HG03139 (cell line): ENCODE data around the gene RBBP7.

Experiments used
- ATAC-seq: cut with Tn5 transposase; IDR thresholded peaks from one replicate; pipeline ENCODE4 v1.9.1; 2021; ENCODE audit not compliant: unreplicated experiment

RBBP7 gene

DNA sequence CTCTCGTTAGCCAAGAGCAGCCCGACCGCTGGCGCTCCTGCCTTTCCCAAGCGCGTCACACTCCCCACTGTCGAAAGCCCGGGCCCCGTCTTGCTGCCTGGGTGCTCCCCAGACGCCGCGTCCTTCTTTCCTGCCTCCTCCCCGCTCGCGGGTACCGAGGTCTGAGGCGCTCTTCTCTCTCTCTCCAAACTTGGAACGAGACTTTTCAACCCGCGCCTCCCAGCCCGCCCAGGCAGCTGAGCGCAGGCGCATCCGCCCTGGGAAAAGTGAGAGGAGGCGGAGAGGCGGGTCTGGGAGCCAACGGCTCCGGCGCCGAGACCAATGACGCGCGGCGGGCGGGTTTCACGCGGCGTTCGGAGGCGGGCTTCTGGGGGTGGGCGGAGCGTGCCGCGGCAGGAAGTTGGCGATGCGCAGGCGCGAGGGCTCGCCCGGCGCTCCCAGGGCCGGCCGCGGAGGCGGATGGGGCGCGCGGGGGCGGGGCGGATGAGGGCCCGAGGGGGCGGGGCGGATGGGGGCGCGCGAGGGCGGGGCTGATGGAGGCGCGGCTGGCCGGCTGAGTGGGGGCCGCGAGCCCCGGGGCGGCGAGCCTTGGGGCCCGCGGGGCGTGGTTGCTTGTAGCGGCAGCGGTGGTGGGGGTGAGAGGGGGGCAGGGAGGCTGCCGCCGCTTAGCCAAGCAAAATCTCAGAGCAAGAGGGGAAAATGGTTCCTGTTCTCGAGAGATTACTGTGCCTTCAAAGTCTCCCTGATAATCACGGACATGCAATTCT is at the start of gene RBBP7:
RBBP7 (minus strand) TSS at position 268 of the 767 bp plus-strand sequence. CDS start 309 bp downstream, outside the sequence.
- ATAC-seq, result peak; percentile 69

GRCh38 chrX:16918979-16919378 is 48.8 kb upstream of the RBBP7 start:
- ATAC-seq, result no peak

DNA sequence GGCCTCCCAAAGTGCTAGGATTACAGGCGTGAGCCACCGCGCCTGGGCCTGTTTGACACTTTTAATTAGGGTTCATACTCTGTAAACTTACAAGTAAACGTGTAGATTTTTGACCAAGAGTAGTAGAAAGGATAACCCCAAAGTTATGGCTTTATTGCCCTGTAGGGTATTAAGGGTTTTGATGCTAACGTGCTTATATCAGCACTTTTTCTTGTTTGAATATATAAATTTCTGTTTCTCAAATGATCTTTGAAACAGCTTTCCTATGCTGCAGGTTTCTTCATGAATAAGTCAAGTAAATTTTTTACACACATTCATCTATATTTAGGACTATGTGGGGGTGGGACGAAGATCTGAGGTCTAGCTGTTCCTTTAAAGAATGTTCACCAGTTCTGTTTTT is 47.0 kb upstream of the RBBP7 start:
- ATAC-seq, result no peak

DNA sequence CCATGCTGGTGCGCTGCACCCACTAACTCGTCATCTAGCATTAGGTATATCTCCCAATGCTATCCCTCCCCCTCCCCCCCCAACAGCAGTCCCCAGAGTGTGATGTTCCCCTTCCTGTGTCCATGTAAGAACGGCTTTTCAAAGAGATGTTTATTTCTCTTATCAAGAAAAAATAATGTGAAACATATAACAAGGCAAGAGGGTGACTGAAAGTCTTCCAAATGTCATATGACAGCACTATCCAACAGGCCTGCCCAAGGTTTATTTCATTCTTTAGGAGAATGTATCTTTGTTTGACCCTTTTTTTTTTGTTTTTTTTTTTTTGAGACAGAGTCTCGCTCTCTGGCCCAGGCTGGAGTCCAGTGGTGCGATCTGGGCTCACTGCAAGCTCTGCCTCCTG is 46.4 kb upstream of the RBBP7 start:
- no peak for ATAC-seq

GRCh38 chrX:16914058-16914457 is 43.9 kb upstream of the RBBP7 start:
- no peak for ATAC-seq

DNA sequence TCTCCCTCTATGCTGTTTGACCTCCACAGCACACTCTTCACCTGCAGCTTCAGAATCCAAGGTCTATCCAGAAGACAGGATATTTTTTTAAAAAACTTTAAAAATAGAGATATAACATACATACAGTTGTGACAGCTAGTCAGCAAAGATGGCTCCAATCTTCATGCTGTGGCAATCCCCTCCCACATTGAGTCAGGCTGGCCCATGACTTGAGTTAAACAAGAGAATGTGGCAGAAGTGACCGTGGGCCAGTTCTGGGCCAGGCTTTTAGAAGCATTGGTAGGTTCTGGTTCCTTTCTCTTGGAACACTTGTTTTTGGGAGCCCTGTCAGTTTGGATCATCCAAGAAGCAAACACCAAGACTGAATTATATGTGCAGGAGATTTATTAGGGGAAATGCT is 40.2 kb upstream of the RBBP7 start:
- ATAC-seq, result no peak

DNA sequence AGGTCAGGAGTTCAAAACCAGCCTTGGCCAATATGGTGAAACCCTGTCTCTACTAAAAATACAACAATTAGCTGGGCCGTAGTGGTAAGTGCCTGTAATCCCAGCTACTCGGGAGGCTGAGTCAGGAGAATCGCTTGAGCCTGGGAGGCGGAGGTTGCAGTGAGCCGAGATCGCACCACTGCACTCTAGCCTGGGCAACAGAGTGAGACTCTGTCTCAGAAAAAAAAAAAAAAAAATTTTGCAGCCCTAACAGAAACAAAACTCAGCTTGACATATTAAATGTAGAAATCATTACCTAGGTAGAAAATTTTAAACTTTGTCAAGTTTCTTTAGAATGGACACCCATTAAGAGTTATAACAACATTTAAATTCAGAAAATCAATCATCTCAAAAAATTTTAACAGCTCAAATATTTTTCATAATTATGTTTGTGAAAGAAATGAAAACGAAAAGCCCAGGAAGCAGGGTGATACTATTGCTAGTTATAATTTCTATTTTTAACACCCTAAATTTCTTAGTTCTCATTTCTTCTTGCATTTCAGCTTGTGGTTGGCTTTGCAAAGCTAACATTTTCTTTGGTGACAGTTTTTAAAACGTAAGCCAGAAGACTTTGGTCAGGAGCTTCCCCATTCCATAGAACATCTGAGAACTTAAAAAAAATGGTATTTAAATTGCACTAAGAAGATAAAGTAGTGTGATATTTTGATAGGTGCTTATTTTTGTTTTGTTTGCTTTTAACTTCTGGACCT is 33.3 kb upstream of the RBBP7 start:
- ATAC-seq, result no peak

GRCh38 chrX:16897445-16897844 is 27.3 kb upstream of the RBBP7 start:
- ATAC-seq, result no peak

- ATAC-seq, result peak; percentile 83
Observed at GRCh38 chrX:16892504-16893362, 22.6 kb upstream of the RBBP7 start.

GRCh38 chrX:16885628-16886027 is 15.5 kb upstream of the RBBP7 start:
- no peak for ATAC-seq

- no peak for ATAC-seq
Observed at GRCh38 chrX:16883487-16883804, 13.3 kb upstream of the RBBP7 start.

GRCh38 chrX:16882702-16883486 is 12.7 kb upstream of the RBBP7 start:
- ATAC-seq, result peak; percentile 45

DNA sequence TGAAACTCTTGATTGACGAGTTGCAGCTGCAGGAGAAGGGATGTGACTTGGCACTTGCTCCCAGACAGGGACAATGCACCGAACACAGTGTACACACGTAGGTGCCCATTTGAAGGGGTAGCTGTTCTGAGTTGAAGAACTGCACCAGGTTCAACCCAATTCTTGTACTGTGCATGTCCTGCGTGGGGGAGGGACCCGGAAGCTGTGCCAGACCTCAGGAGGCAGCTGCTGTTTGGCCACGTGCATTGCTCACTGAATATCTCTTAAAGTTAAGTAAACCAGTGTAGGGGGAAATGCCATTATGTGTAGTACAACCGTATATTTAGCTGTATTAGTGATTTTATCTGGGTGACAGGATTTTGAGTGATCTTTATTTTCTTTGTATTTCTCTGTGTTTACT is 12.0 kb upstream of the RBBP7 start:
- no peak for ATAC-seq

DNA sequence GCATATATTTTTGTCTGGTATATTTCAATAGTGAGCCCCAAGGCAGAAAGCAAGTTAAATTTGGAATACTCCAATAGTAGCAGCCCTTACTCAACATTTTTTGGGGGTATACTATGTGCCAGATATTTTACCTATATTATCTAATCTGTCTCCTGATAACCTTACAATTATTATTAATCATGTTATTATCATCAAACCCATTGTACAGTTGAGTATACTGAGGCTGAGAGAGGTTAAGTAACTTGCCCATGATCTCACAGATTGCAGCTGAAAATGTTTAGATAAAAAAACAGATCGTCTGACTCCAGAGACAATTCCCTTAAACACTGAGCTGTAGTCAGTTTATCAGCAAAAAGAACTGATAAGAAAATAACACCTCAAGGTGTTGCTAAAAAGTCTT is 6.5 kb upstream of the RBBP7 start:
- no peak for ATAC-seq

GRCh38 chrX:16874458-16875095 is 4.4 kb upstream of the RBBP7 start:
- no peak for ATAC-seq

DNA sequence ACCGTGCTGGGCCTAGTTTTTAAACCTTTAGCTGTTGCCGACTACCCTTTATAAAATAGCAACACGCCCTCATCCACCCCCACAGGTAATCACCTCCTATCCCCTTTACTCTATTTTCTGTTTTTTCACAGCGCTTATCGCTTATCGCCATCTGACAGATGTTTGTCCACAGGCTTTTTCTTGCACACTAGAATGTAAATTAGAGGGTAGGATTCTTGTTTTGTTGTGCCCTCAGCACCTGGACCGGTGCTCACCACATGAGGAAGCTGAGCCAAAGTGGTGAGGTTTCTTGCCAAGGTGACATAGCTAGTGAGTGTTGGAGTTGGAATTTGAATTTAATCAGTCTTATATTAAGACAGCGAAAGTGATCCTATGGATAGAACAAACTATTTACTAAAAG is 2.9 kb upstream of the RBBP7 start:
- ATAC-seq, result no peak

GRCh38 chrX:16870862-16871815 is 977 bp upstream of the RBBP7 start:
- ATAC-seq, result no peak

DNA sequence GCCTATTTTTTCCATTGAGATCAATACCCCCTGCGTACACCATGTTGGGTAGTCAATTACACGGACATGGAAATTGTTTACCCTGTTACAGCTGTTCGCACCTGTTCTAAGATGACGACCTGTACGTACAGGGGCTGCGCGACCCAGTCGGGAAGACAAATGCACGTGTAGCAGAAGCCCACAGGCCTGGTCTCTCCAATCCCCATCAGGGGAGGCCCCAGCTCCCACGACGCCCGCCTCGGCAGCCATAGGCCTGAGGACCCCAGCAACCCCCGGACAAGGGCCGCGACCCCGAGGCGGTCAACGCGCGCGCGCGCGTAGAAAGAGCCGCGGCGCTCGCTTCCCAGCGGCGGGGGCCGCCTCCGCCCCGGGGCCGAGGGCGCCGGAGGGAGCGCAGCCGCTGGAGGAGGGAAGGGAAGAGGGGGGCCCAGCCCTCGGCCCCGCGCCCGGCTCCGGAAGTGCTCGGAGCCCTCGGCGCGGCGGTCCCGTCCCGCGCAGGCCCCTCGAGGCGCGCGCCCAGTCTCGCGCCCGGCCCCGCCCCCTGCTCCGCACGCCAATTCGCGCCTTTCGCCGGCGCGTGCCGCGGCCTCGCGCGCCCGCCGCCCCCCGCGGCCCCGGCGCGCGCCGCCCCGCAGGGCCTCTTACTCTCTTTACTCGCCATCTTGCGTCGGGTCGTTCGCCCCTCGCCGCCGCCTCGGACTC is 618 bp downstream of the RBBP7 start:
- ATAC-seq, result peak; percentile 50

DNA sequence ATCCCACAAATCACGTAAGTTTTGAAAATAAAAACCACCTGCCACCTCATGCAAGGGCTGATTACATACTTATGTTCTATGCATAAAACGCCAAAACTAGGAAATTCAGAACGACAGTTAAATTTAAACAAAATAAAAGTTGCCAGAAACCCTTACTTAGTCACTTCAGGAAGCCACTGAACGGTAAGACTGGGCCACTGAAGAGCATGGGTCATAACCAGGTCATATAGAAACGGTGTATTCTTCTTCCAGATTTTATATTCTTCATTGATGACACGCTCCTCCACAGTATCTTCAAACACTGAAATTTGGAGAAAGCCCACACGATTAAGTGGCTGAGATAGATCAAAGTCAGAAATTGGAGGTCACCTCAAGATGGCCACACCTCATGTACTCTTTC is 1.2 kb downstream of the RBBP7 start:
- no peak for ATAC-seq
